Measurements from ENCODE around the gene TBC1D22A. TPM values are rescaled to one million over a fixed set of nuclear protein-coding genes. Genes with fewer than 3 reads are reported as not detected.

TBC1D22A gene
- total RNA-seq, 1 donor from 2014 or later = 34.1 TPM

GRCh38 chr22:46875089-46875488 lies 112.6 kb downstream of the TBC1D22A start:
- Histone ChIP-seq H3K27ac (no peak overlapping the region), H3K4me3 (no peak overlapping the region), H3K27me3 (ENCODE audit: low read depth) (no peaks in the 10 kb centered on the region), H3K36me3 (no peaks in the 10 kb centered on the region), H3K9me3 (peaks cover 6% of the 10 kb centered on the region), H3K4me1 (no peaks in the 10 kb centered on the region)
- intact Hi-C loops (cut with DNase I) = no loop called here
- DNase-seq (no peak), ATAC-seq (no peak)
- TF ChIP-seq, protein P1, sequence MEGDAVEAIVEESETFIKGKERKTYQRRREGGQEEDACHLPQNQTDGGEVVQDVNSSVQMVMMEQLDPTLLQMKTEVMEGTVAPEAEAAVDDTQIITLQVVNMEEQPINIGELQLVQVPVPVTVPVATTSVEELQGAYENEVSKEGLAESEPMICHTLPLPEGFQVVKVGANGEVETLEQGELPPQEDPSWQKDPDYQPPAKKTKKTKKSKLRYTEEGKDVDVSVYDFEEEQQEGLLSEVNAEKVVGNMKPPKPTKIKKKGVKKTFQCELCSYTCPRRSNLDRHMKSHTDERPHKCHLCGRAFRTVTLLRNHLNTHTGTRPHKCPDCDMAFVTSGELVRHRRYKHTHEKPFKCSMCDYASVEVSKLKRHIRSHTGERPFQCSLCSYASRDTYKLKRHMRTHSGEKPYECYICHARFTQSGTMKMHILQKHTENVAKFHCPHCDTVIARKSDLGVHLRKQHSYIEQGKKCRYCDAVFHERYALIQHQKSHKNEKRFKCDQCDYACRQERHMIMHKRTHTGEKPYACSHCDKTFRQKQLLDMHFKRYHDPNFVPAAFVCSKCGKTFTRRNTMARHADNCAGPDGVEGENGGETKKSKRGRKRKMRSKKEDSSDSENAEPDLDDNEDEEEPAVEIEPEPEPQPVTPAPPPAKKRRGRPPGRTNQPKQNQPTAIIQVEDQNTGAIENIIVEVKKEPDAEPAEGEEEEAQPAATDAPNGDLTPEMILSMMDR (IDR thresholded peaks at IDR 0.05) = no peak

- no peaks in the 10 kb centered on the region for H3K9me3 ChIP-seq
- peaks cover 5% of the 10 kb centered on the region for H3K36me3 ChIP-seq
- DNase-seq = no peak
- TF ChIP-seq, protein P1 (IDR thresholded peaks at IDR 0.05) = no peak
- intact Hi-C loops (cut with DNase I) = no loop called here
- H3K27me3 ChIP-seq (ENCODE audit: low read depth) = no peaks in the 10 kb centered on the region
- H3K4me3 ChIP-seq = no peak overlapping the region
- no peak for ATAC-seq
- H3K27ac ChIP-seq = no peak overlapping the region
- H3K4me1 ChIP-seq = no peaks in the 10 kb centered on the region
These were observed 114.0 kb downstream of the TBC1D22A start for GRCh38 chr22:46876357-46876934.

DNA sequence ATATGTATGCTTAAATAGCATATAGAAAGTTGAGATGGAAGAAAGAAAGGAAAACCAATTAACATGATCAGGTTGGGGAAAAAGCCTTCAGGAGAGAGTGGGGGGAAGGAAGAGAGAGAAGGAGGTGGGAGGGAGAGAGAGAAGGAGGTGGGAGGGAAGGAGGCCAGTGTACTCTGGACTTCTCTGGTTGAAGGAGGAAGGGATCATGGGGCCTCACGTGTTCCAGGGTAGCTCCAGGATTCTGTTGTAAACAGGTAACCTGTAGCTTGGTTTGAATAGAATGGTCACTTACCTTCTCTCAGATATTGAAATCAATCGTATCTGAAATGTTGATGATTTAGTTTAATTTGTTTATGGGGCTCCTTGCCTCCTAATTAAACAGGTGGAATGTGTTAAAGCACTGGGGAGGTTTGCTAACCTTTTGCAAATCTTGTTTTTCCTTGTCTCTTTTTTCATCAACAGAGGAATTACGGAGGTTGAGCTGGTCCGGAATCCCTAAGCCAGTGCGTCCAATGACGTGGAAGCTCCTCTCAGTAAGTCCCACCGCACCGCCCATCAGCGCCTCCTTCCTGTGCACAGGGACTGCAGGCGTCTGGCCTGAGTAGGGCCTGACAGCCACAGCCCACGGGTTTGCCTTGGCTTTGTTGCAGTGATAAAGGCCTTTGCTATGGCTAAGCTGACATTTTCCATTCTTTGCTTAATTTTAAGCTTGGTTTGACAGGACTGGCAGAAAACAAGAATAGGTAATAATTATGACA lies 115.9 kb downstream of the TBC1D22A start:
- Histone ChIP-seq H3K27ac (no peak overlapping the region), H3K4me1 (no peaks in the 10 kb centered on the region), H3K27me3 (ENCODE audit: low read depth) (no peaks in the 10 kb centered on the region), H3K4me3 (no peak overlapping the region), H3K9me3 (no peaks in the 10 kb centered on the region), H3K36me3 (peaks cover 6% of the 10 kb centered on the region)
- ATAC-seq = no peak
- TF ChIP-seq, protein P1 (IDR thresholded peaks at IDR 0.05) = no peak
- intact Hi-C loops (cut with DNase I) = no loop called here
- no peak for DNase-seq

- H3K4me3 ChIP-seq = no peak overlapping the region
- intact Hi-C loops (cut with DNase I) = no loop called here
- peaks cover 13% of the 10 kb centered on the region for H3K36me3 ChIP-seq
- no peaks in the 10 kb centered on the region for H3K4me1 ChIP-seq
- H3K27ac ChIP-seq = no peak overlapping the region
- H3K9me3 ChIP-seq = no peaks in the 10 kb centered on the region
- TF ChIP-seq, protein P1 (IDR thresholded peaks at IDR 0.05) = no peak
- DNase-seq (no peak), ATAC-seq (no peak)
- H3K27me3 ChIP-seq (ENCODE audit: low read depth) = no peaks in the 10 kb centered on the region
These were observed 116.6 kb downstream of the TBC1D22A start for GRCh38 chr22:46879083-46879482.

DNA sequence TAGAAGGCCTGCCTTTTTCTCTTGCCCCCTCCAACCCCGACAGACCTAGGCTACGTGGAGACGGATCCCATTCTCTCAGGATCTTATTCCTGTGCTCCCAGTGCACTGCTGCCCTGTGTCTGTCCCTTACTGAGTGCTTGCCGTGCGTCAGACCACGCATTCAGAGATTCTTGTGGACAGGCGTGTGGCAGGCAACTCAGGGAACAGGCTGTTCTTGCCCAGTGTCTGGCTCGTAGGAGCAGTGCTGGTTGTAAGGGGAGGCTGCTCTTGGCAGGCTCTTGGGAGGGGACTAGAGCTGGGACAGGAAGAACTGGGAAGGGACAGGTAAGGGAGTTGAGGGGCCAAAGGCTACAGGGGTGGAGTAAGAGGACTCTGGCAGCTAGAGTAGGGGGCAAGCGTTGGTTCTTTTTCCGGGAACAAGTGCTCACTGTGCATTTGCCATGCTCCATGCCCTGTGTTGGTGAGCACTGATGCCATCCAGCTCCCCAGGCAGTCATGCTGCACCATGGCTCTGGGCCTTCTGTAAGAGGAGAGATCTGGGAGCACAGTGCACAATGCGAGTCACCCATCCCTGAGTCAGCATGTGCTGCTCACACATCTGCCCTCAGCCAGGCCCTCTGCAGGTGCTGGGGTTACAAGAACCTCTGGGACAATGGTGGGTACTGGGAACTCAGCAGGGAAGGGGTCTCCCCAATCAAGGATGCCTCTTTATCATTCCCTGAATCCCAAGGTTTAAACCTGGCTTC lies 119.1 kb downstream of the TBC1D22A start:
- TF ChIP-seq, protein P1 (IDR thresholded peaks at IDR 0.05) = no peak
- Histone ChIP-seq H3K9me3 (no peaks in the 10 kb centered on the region), H3K36me3 (peaks cover 24% of the 10 kb centered on the region), H3K4me3 (no peak overlapping the region), H3K27me3 (ENCODE audit: low read depth) (no peaks in the 10 kb centered on the region), H3K4me1 (no peaks in the 10 kb centered on the region), H3K27ac (no peak overlapping the region)
- intact Hi-C loops (cut with DNase I) = no loop called here
- ATAC-seq = no peak
- no peak for DNase-seq

All from lower lobe of right lung (tissue), 2 donors.